ENCODE results near the gene FOXC2.
A peak's percentile ranks its signal among the peaks of the same experiment; 100 is the strongest.

FOXC2 gene

GRCh38 chr16:86580063-86580790, 13.6 kb downstream of the FOXC2 start:
- TF ChIP-seq LEF1 (IDR thresholded peaks at IDR 0.05; ENCODE audit: borderline replicate concordance): no peak
- TF ChIP-seq FOXM1 (IDR thresholded peaks at IDR 0.05; ENCODE audit: borderline replicate concordance): no peak
- no peak for TF ChIP-seq NFRKB (IDR thresholded peaks at IDR 0.05)
- TF ChIP-seq SUZ12 (IDR thresholded peaks at IDR 0.05): no peak
- TF ChIP-seq BHLHE40 (IDR thresholded peaks at IDR 0.05; ENCODE audit: borderline replicate concordance): no peak
- TF ChIP-seq ELF4 (IDR thresholded peaks at IDR 0.05): no peak
- TF ChIP-seq HDGF (IDR thresholded peaks at IDR 0.05; ENCODE audit: borderline replicate concordance): no peak
- TF ChIP-seq L3MBTL2 (conservative IDR thresholded peaks at IDR 0.05): no peak
- TF ChIP-seq PKNOX1 (IDR thresholded peaks at IDR 0.05): no peak
- no peak for TF ChIP-seq SP1 (IDR thresholded peaks at IDR 0.05)
- no peak for TF ChIP-seq CTBP1 (IDR thresholded peaks at IDR 0.05; ENCODE audit: borderline replicate concordance)
- no peak for TF ChIP-seq ZNF384 (IDR thresholded peaks at IDR 0.05)
- TF ChIP-seq ARNT (IDR thresholded peaks at IDR 0.05): no peak
- TF ChIP-seq FOXK2 (IDR thresholded peaks at IDR 0.05): no peak
- TF ChIP-seq FOXA1 (IDR thresholded peaks at IDR 0.05): no peak
- no peak for TF ChIP-seq TARDBP (IDR thresholded peaks at IDR 0.05)
- POLR2A ChIA-PET: no interaction called here
- CTCF ChIA-PET: interaction anchor here (0.7 to 1.0 kb wide), 2 partner anchors 482 to 1851 kb away, joined by 4 read pairs; no protein-coding TSS in a partner anchor
- DNase-seq (ENCODE audit: extremely low spot score): no peak

DNA sequence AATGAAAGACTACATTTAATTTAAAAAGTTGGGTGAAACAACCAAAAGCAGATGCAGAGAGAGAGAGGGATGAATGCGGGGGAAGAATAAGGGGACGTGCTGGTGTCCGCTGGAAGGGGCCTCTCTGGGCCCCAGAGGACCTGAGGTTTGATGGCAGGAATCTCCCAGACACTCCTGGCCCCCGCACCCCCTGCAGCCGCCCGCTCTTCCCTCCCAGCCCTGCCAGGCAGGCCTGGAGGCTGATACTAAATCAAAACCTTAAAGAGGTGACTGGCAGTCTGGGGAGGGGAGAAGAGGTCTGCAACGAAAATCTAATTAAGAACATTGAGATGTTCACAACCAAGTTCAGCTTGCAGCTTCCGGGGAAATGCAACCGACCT, 14.2 kb downstream of the FOXC2 start:
- TF ChIP-seq NFRKB (IDR thresholded peaks at IDR 0.05) (no peak), SUZ12 (IDR thresholded peaks at IDR 0.05) (no peak), PKNOX1 (IDR thresholded peaks at IDR 0.05) (no peak), ZNF384 (IDR thresholded peaks at IDR 0.05) (no peak), ELF4 (IDR thresholded peaks at IDR 0.05) (no peak), ARNT (IDR thresholded peaks at IDR 0.05) (no peak), FOXA1 (IDR thresholded peaks at IDR 0.05) (no peak), HDGF (IDR thresholded peaks at IDR 0.05; ENCODE audit: borderline replicate concordance) (no peak), FOXK2 (IDR thresholded peaks at IDR 0.05) (no peak)
- ChIA-PET POLR2A (no interaction called here), CTCF (interaction anchor here (0.7 kb wide), 1 partner anchor 1851 kb away, joined by 4 read pairs; no protein-coding TSS in a partner anchor)
- no peak for DNase-seq (ENCODE audit: extremely low spot score)

GRCh38 chr16:86581458-86581857, 14.8 kb downstream of the FOXC2 start:
- TF ChIP-seq LEF1 (IDR thresholded peaks at IDR 0.05; ENCODE audit: borderline replicate concordance) (no peak), FOXM1 (IDR thresholded peaks at IDR 0.05; ENCODE audit: borderline replicate concordance) (no peak), CTBP1 (IDR thresholded peaks at IDR 0.05; ENCODE audit: borderline replicate concordance) (no peak), PKNOX1 (IDR thresholded peaks at IDR 0.05) (no peak), BHLHE40 (IDR thresholded peaks at IDR 0.05; ENCODE audit: borderline replicate concordance) (no peak), ZNF384 (IDR thresholded peaks at IDR 0.05) (no peak), SUZ12 (IDR thresholded peaks at IDR 0.05) (no peak), HDGF (IDR thresholded peaks at IDR 0.05; ENCODE audit: borderline replicate concordance) (no peak), SP1 (IDR thresholded peaks at IDR 0.05) (no peak), L3MBTL2 (conservative IDR thresholded peaks at IDR 0.05) (no peak), NFRKB (IDR thresholded peaks at IDR 0.05) (no peak), FOXK2 (IDR thresholded peaks at IDR 0.05) (no peak), ELF4 (IDR thresholded peaks at IDR 0.05) (no peak)
- CTCF ChIA-PET: no interaction called here
- DNase-seq (ENCODE audit: extremely low spot score): no peak
- POLR2A ChIA-PET: no interaction called here

DNA sequence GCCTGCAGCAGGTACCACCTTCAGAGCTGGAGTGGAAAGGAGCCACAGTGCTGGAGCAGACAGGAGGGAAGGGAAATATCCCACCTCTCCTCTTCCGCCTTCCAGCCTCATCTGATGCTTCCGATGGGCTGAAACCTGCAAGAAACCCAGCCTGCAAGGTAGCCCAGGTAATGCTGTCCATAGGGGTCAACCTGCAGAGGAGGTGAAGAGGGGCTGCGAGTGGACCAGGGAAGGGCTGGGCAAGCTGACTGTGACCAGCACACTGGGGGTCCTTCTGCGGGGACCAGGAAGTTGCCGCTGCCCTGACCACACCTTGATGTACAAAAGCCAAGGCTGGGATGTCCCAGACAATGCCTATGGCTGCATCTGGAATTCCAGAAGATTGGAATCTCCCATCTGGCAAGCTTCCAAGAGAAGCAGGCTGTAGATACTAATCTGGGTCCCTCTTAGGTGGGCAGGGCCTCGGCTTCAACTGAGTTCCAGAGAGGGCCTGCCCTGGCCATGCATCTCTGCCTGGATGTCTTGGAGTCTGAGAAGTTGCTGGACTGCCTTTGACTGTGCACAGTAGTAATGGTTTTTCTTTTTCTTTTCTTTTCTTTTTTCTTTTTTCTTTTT, 17.5 kb downstream of the FOXC2 start:
- DNase-seq (ENCODE audit: extremely low spot score): no peak
- TF ChIP-seq SUZ12 (IDR thresholded peaks at IDR 0.05) (no peak), ARNT (IDR thresholded peaks at IDR 0.05) (no peak), L3MBTL2 (conservative IDR thresholded peaks at IDR 0.05) (no peak), BHLHE40 (IDR thresholded peaks at IDR 0.05; ENCODE audit: borderline replicate concordance) (no peak), ELF4 (IDR thresholded peaks at IDR 0.05) (no peak), HDGF (IDR thresholded peaks at IDR 0.05; ENCODE audit: borderline replicate concordance) (no peak)
- ChIA-PET CTCF (no interaction called here), POLR2A (interaction anchor here (1.0 kb wide), 1 partner anchor 8 kb away, joined by 3 read pairs; no protein-coding TSS in a partner anchor)

GRCh38 chr16:86584726-86585721, 18.4 kb downstream of the FOXC2 start:
- CTCF ChIA-PET: no interaction called here
- no peak for DNase-seq (ENCODE audit: extremely low spot score)
- POLR2A ChIA-PET: interaction anchor here (1.0 kb wide), 1 partner anchor 9 kb away, joined by 3 read pairs; no protein-coding TSS in a partner anchor
- TF ChIP-seq ARNT (IDR thresholded peaks at IDR 0.05): no peak
- 0 out of 2 replicates have a peak, but pooled peaks have one; percentile 17 for TF ChIP-seq L3MBTL2 (conservative IDR thresholded peaks at IDR 0.05)

Measured in HEK293T (cell line).